T-cell (primary cell): ENCODE results near the gene ATE1. TPM values are rescaled to one million over a fixed set of nuclear protein-coding genes. Genes with fewer than 3 reads are reported as not detected.

Experiments
- ATAC-seq, 4 experiments: fragments of 200-7000 bp in 3 of 4; fragments of 150-1000 bp in 1 of 4; cut with Tn5 transposase; replicated peaks in 1 of 4; 1 replicate in 3 of 4; 2 replicates in 1 of 4; pipeline ENCODE4 v1.10.0; 2021; ENCODE audit warnings: moderate library complexity in 3 of 4, mild to moderate bottlenecking in 2 of 4, moderate number of reproducible peaks in 1 of 4
- CTCF ChIA-PET, 2 donors: fragments of 300-600 bp; sonication (Branson Sonifier 250); formaldehyde crosslinking; loops; one replicate each; lab custom pipeline; 2022; ENCODE audit warnings: antibody characterized with exemption in 2 of 2; lab: Charles Lee
- POLR2A ChIA-PET, 2 donors: fragments of 300-600 bp; sonication (Branson Sonifier 250); formaldehyde crosslinking; loops; one replicate each; lab custom pipeline; 2022; ENCODE audit warnings: antibody characterized with exemption in 2 of 2; lab: Charles Lee
- DNase-seq, 35 experiments: peaks; one replicate each; pipeline versions ENCODE4 v3.0.0 to v3.0.0-alpha.2; 2013 to 2023
- H3K27ac ChIP-seq: one replicate; pipeline ENCODE4 v1.5.1; 2013; ENCODE audit warnings: low read length
- H3K27me3 ChIP-seq, 2 experiments: replicated peaks in 1 of 2; 1 replicate in 1 of 2; 2 replicates in 1 of 2; pipeline versions ENCODE4 v1.6.1 to v1.7.0; 2013; ENCODE audit warnings: low read length in 1 of 2, mixed read lengths in 1 of 2; ENCODE audit not compliant: control insufficient read depth in 2 of 2, insufficient read depth in 2 of 2; ENCODE audit errors: extremely low read depth in 1 of 2
- H3K36me3 ChIP-seq, 2 donors: 1 replicate in 1 of 2; 2 replicates in 1 of 2; pipeline versions ENCODE4 v1.6.1 to v1.7.0; 2013; ENCODE audit warnings: low read length in 1 of 2; ENCODE audit not compliant: control insufficient read depth in 2 of 2, insufficient read depth in 1 of 2; ENCODE audit errors: extremely low read depth in 1 of 2
- H3K4me1 ChIP-seq, 2 experiments: 1 replicate in 1 of 2; 2 replicates in 1 of 2; pipeline versions ENCODE4 v1.6.1 to v1.7.0; 2013; ENCODE audit warnings: low read length in 2 of 2, mixed read lengths in 1 of 2; ENCODE audit not compliant: insufficient read depth in 2 of 2, control insufficient read depth in 1 of 2; ENCODE audit errors: extremely low read depth in 1 of 2
- H3K4me3 ChIP-seq, 2 donors: 1 replicate in 1 of 2; 2 replicates in 1 of 2; pipeline versions ENCODE4 v1.5.1 to v1.7.0; 2013; ENCODE audit warnings: mild to moderate bottlenecking in 2 of 2, low read length in 1 of 2, moderate library complexity in 1 of 2; ENCODE audit not compliant: control insufficient read depth in 1 of 2; ENCODE audit errors: extremely low read depth in 1 of 2
- H3K9me3 ChIP-seq: 2 replicates; pipeline ENCODE4 v1.7.0; 2013
- H3K27ac Mint-ChIP-seq, 2 donors: one replicate each; pipeline ENCODE4 v1.8.0; 2020 to 2021; ENCODE audit warnings: mild to moderate bottlenecking in 2 of 2, mixed read lengths in 2 of 2
- H3K27me3 Mint-ChIP-seq, 2 donors: one replicate each; pipeline ENCODE4 v1.8.0; 2021 to 2022; ENCODE audit warnings: mixed read lengths in 2 of 2
- H3K36me3 Mint-ChIP-seq: one replicate; pipeline ENCODE4 v1.8.0; 2021; ENCODE audit warnings: mixed read lengths
- H3K4me1 Mint-ChIP-seq, 3 donors: one replicate each; pipeline ENCODE4 v1.8.0; 2020 to 2022; ENCODE audit warnings: mixed read lengths in 3 of 3, mild to moderate bottlenecking in 1 of 3
- H3K4me3 Mint-ChIP-seq, 3 donors: one replicate each; pipeline ENCODE4 v1.8.0; 2020 to 2022; ENCODE audit warnings: mild to moderate bottlenecking in 3 of 3, mixed read lengths in 3 of 3, moderate library complexity in 3 of 3
- H3K9me3 Mint-ChIP-seq, 3 donors: one replicate each; pipeline ENCODE4 v1.8.0; 2020 to 2022; ENCODE audit warnings: mixed read lengths in 3 of 3
- WGBS: methylation state at CpG from one replicate; pipeline ENCODE4 v1.1.5; 2013; ENCODE audit warnings: missing lambda C conversion rate; ENCODE audit not compliant: insufficient coverage; 5-methylcytosine and 5-hydroxymethylcytosine counted together
- total RNA-seq, 35 experiments: library from RNA in 6 of 35; stranded (reverse) in 6 of 35; fragments of 120-200 nt in 1 of 35; gene quantifications; one replicate each; pipeline versions ENCODE4 v1.2.1 to v1.2.4 and lab custom pipeline; 2013 to 2026

Gene ATE1
- total RNA-seq, 5 donors from 2014 or later (not counting 1 experiment from before 2014, with no cell fraction given), result 18.6 to 28.9 (median 26.0) TPM

DNA sequence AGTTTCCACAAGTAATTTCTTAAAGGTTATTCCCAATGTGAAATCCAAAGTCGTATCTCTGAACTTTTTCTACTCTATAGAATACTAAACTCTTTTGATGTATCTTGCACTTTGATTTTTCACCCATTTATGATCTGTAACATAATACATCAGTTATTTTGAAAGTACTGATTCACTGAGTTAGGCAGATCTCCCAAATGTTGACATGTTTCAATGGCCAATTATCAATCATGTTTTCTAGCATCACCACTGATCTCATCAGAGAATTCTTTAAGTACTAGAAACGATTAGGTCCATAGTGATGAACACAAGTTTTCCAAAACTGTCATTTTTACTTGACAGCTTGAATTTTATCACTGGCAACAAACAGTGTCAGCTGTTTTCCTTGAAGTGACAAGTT, 119.0 kb downstream of the ATE1 start:
- H3K9me3 Mint-ChIP-seq, result no peaks in the 10 kb centered on the region
- ChIA-PET CTCF (no interaction called here), POLR2A (no interaction called here)
- no peak for DNase-seq
- H3K27ac ChIP-seq, result no peak overlapping the region
- no peak overlapping the region for H3K4me3 Mint-ChIP-seq
- H3K9me3 ChIP-seq, result no peaks in the 10 kb centered on the region
- no peaks in the 10 kb centered on the region for H3K27me3 Mint-ChIP-seq
- no peak overlapping the region for H3K4me3 ChIP-seq
- H3K4me1 ChIP-seq, result no peaks in the 10 kb centered on the region
- H3K4me1 Mint-ChIP-seq, result no peaks in the 10 kb centered on the region
- H3K27ac Mint-ChIP-seq, result no peak overlapping the region
- WGBS, result 67% methylated on average over 1 of the region's 2 CpGs
- H3K27me3 ChIP-seq, result no peaks in the 10 kb centered on the region
- ATAC-seq, result no peak
- peaks cover 0 to 11% of the 10 kb centered on the region in 2 donors for H3K36me3 ChIP-seq
- peaks cover 27% of the 10 kb centered on the region for H3K36me3 Mint-ChIP-seq

DNA sequence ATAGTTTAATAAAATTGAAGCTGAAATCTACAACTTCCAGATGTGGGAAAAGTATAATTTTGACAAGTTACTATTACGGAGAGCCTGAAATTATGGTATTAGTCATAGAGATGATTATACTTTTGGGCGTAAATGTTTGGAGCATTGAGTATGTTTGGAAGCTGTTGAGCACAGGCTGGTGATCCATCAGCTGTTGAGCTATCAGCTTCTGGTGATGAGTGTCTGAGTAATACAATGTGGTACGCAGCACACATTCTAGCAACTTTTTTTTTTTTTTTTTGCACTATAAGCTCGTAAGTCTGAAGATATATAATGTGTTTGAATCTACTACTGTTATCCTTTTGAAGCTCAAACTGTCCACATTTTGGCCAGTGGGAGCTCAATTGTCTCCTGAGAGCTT, 123.4 kb downstream of the ATE1 start:
- ChIA-PET POLR2A (no interaction called here), CTCF (interaction anchor here in 1 of 2 donors (0.5 to 1.0 kb wide), 2 partner anchors 19 to 45 kb away, joined by 3 to 5 read pairs; no protein-coding TSS in a partner anchor)
- H3K4me3 ChIP-seq, result no peak overlapping the region
- H3K27me3 Mint-ChIP-seq, result no peaks in the 10 kb centered on the region
- ATAC-seq (no peak), DNase-seq (no peak)
- H3K36me3 ChIP-seq, result peaks cover 0 to 8% of the 10 kb centered on the region in 2 donors
- 100% methylated on average over 2 of the region's 4 CpGs for WGBS
- H3K4me1 Mint-ChIP-seq, result peaks cover 0 to 5% (median 0%) of the 10 kb centered on the region in 3 donors
- H3K4me1 ChIP-seq, result no peaks in the 10 kb centered on the region
- no peak overlapping the region for H3K4me3 Mint-ChIP-seq
- no peaks in the 10 kb centered on the region for H3K27me3 ChIP-seq
- no peak overlapping the region for H3K27ac ChIP-seq
- H3K27ac Mint-ChIP-seq, result no peak overlapping the region
- H3K36me3 Mint-ChIP-seq, result peaks cover 29% of the 10 kb centered on the region
- H3K9me3 ChIP-seq, result no peaks in the 10 kb centered on the region
- no peaks in the 10 kb centered on the region for H3K9me3 Mint-ChIP-seq

DNA sequence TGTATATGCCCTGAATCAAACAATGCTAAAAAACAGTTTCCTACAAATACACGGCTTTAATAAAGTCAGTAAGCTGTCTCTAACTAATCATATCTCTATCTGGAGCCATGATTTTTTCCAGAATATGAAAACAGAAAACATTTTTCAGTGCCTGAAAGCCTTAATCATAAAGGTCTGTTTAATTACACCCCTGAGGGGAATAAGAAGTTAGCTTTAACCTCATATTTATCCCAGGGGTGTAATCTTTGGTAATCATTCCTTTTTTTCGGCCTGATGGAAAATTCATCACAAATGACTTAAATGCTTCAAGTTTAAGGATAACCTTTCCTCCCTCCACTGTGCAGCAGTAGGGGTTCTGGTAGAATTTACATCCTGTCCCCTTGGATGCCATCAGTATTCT, 124.2 kb downstream of the ATE1 start:
- Histone ChIP-seq H3K9me3 (no peaks in the 10 kb centered on the region), H3K4me3 (no peak overlapping the region), H3K36me3 (peaks cover 0 to 8% of the 10 kb centered on the region in 2 donors), H3K4me1 (no peaks in the 10 kb centered on the region), H3K27ac (no peak overlapping the region), H3K27me3 (no peaks in the 10 kb centered on the region)
- H3K27ac Mint-ChIP-seq, result no peak overlapping the region
- POLR2A ChIA-PET, result no interaction called here
- WGBS, result no CpG with 5 or more reads among the region's 2 CpGs
- peaks cover 35% of the 10 kb centered on the region for H3K36me3 Mint-ChIP-seq
- H3K4me1 Mint-ChIP-seq, result peaks cover 0 to 5% (median 2%) of the 10 kb centered on the region in 3 donors
- no peaks in the 10 kb centered on the region for H3K9me3 Mint-ChIP-seq
- H3K27me3 Mint-ChIP-seq, result no peaks in the 10 kb centered on the region
- CTCF ChIA-PET, result no interaction called here
- no peak for ATAC-seq
- DNase-seq, result no peak
- no peak overlapping the region for H3K4me3 Mint-ChIP-seq

DNA sequence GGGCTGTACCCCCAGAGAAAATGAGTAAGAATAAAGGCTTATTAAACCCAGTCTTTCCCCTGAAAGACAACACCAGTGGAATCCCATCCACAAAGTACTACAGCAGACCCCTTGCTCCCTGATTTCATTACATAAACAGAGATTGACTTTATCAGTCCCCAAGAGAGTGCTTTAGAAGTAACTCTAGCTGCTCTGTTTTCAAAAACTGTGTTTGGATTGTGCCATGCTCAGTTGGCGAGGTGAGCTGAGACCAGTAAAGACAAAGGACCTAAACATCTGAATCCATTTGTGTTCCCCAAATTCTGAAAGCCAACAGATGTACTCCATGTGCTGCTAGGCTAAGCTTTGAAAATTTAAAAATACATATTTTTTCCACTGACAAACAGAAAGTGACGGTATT, 127.0 kb downstream of the ATE1 start:
- Histone ChIP-seq H3K36me3 (no peaks in the 10 kb centered on the region), H3K27me3 (no peaks in the 10 kb centered on the region), H3K27ac (no peak overlapping the region), H3K9me3 (no peaks in the 10 kb centered on the region), H3K4me3 (no peak overlapping the region), H3K4me1 (no peaks in the 10 kb centered on the region)
- no peak overlapping the region for H3K27ac Mint-ChIP-seq
- H3K4me1 Mint-ChIP-seq, result peaks cover 0 to 12% (median 2%) of the 10 kb centered on the region in 3 donors
- no peaks in the 10 kb centered on the region for H3K27me3 Mint-ChIP-seq
- no peaks in the 10 kb centered on the region for H3K9me3 Mint-ChIP-seq
- ATAC-seq, result no peak
- WGBS, result 100% methylated on average over 1 of the region's 2 CpGs
- ChIA-PET POLR2A (interaction anchor here in 1 of 2 donors (0.6 kb wide), 1 partner anchor 43 kb away, joined by 3 read pairs; no protein-coding TSS in a partner anchor), CTCF (no interaction called here)
- H3K4me3 Mint-ChIP-seq, result no peak overlapping the region
- no peak for DNase-seq
- peaks cover 35% of the 10 kb centered on the region for H3K36me3 Mint-ChIP-seq

DNA sequence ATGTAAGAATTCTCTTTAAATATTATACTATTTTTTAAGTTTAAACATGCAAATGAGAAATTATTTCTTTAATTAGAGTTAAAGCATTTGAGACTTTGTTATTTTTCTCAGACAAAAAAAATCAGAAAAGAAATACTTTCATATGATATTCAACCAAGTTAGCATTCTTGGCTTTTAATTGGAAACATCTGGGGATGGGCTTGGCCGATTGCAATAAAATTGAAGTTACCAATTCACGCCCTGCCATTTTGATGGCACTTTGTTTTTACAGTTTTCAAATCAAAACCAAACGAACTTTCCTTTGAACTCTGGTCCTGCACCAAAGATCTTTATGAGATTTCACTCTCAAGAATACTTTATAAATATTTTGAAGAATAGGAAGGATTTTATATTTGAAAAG, 127.7 kb downstream of the ATE1 start:
- H3K9me3 Mint-ChIP-seq, result no peaks in the 10 kb centered on the region
- Histone ChIP-seq H3K9me3 (no peaks in the 10 kb centered on the region), H3K4me3 (no peak overlapping the region), H3K4me1 (no peaks in the 10 kb centered on the region), H3K27me3 (no peaks in the 10 kb centered on the region), H3K36me3 (no peaks in the 10 kb centered on the region), H3K27ac (no peak overlapping the region)
- H3K27ac Mint-ChIP-seq, result no peak overlapping the region
- peaks cover 41% of the 10 kb centered on the region for H3K36me3 Mint-ChIP-seq
- no peaks in the 10 kb centered on the region for H3K27me3 Mint-ChIP-seq
- H3K4me3 Mint-ChIP-seq, result no peak overlapping the region
- POLR2A ChIA-PET, result no interaction called here
- H3K4me1 Mint-ChIP-seq, result peaks cover 0 to 12% (median 2%) of the 10 kb centered on the region in 3 donors
- DNase-seq (no peak), ATAC-seq (no peak)
- CTCF ChIA-PET, result no interaction called here
- WGBS, result no CpG with 5 or more reads among the region's 3 CpGs

DNA sequence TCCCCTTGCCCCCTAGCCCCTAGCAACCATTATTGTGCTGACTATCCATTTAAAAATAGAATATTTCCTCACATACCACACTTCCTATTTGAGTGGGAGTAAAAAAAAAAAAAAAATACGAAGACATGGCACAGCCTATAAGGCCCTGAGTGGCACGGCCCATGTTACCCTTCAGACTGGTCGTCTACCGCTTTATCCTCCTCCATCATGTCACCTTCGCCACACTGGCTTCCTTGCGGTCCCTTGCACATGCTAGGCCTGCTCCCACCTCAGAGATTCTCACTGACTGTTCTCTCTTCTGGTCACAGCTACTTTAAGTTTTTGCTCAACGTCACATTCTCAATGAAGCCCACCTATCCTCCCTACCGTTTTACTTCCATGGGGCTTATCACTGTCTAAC, 130.3 kb downstream of the ATE1 start:
- H3K4me1 ChIP-seq, result no peaks in the 10 kb centered on the region
- no peak overlapping the region for H3K27ac Mint-ChIP-seq
- no peaks in the 10 kb centered on the region for H3K27me3 Mint-ChIP-seq
- no peak overlapping the region for H3K27ac ChIP-seq
- H3K4me3 ChIP-seq, result no peak overlapping the region
- peaks cover 0 to 9% (median 2%) of the 10 kb centered on the region in 3 donors for H3K4me1 Mint-ChIP-seq
- no peak for DNase-seq
- peaks cover 33% of the 10 kb centered on the region for H3K36me3 Mint-ChIP-seq
- ATAC-seq, result no peak
- 74% methylated on average over 6 of the region's 8 CpGs for WGBS
- ChIA-PET POLR2A (no interaction called here), CTCF (no interaction called here)
- H3K9me3 Mint-ChIP-seq, result no peaks in the 10 kb centered on the region
- H3K27me3 ChIP-seq, result no peaks in the 10 kb centered on the region
- H3K9me3 ChIP-seq, result no peaks in the 10 kb centered on the region
- no peaks in the 10 kb centered on the region for H3K36me3 ChIP-seq
- no peak overlapping the region for H3K4me3 Mint-ChIP-seq

DNA sequence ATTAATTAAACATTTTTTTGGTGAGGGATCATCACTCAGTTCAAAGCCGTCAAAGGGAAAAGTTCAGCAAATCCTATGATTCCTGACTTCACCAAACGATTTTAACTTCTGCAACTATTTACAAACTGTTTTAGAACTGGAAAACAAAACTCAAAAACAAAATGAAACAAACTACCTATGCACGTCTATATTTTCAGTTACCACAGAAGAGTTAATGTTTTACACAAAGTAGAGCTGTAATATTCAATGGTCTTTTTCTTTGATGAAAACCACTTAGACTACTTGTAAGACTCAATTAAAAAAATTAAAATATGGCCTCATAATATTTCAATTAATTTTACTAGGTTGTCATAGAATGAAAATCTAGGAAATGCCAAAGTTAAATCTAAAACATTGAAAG, 131.5 kb downstream of the ATE1 start:
- no peaks in the 10 kb centered on the region for H3K36me3 ChIP-seq
- no peaks in the 10 kb centered on the region for H3K27me3 ChIP-seq
- no CpG with 5 or more reads among the region's 3 CpGs for WGBS
- ChIA-PET CTCF (no interaction called here), POLR2A (no interaction called here)
- no peaks in the 10 kb centered on the region for H3K9me3 ChIP-seq
- H3K4me3 ChIP-seq, result no peak overlapping the region
- H3K27me3 Mint-ChIP-seq, result no peaks in the 10 kb centered on the region
- no peak overlapping the region for H3K4me3 Mint-ChIP-seq
- H3K9me3 Mint-ChIP-seq, result no peaks in the 10 kb centered on the region
- H3K36me3 Mint-ChIP-seq, result peaks cover 38% of the 10 kb centered on the region
- ATAC-seq (no peak), DNase-seq (no peak)
- peaks cover 0 to 7% (median 2%) of the 10 kb centered on the region in 3 donors for H3K4me1 Mint-ChIP-seq
- H3K4me1 ChIP-seq, result no peaks in the 10 kb centered on the region
- no peak overlapping the region for H3K27ac Mint-ChIP-seq
- H3K27ac ChIP-seq, result no peak overlapping the region
